SJCRH30 (cell line): Measurements from ENCODE around the gene PPP2R2C. TPM values are rescaled to one million over a fixed set of nuclear protein-coding genes. Genes with fewer than 3 reads are reported as not detected.
A peak's percentile ranks its signal among the peaks of the same experiment; 100 is the strongest.

Experiments
- DNase-seq, 2 experiments: peaks; one replicate each; pipeline ENCODE4 v3.0.0-alpha.2; 2015 to 2020
- H3K27ac ChIP-seq: fragments of 250-450 bp; sonication (Bioruptor Pico); 2 replicates; pipeline ENCODE4 v1.5.1; 2020; ENCODE audit warnings: mild to moderate bottlenecking, moderate library complexity
- H3K27me3 ChIP-seq: fragments of 250-450 bp; sonication (Bioruptor Pico); 2 replicates; pipeline ENCODE4 v1.5.1; 2020; ENCODE audit warnings: mild to moderate bottlenecking, moderate library complexity
- H3K36me3 ChIP-seq: fragments of 250-450 bp; sonication (Bioruptor Pico); 2 replicates; pipeline ENCODE4 v1.5.1; 2020; ENCODE audit warnings: mild to moderate bottlenecking, moderate library complexity
- H3K4me1 ChIP-seq: fragments of 250-450 bp; sonication (Bioruptor Pico); 2 replicates; pipeline ENCODE4 v1.5.1; 2020; ENCODE audit warnings: mild to moderate bottlenecking, moderate library complexity
- H3K4me3 ChIP-seq: fragments of 250-450 bp; sonication (Bioruptor Pico); 2 replicates; pipeline ENCODE4 v1.5.1; 2020; ENCODE audit warnings: mild to moderate bottlenecking, moderate library complexity
- H3K9me3 ChIP-seq: fragments of 250-450 bp; sonication (Bioruptor Pico); replicated peaks from 2 replicates; pipeline ENCODE4 v1.5.1; 2020; ENCODE audit warnings: mild to moderate bottlenecking, moderate library complexity
- total RNA-seq: library from RNA; depleted of rRNA; stranded (reverse); fragments of >200 nt; shearing (Covaris generic); gene quantifications from 2 replicates; pipeline ENCODE4 v1.2.3, GENCODE V29; 2014

PPP2R2C gene
- total RNA-seq, 1 experiment from 2014 or later, result not detected

DNA sequence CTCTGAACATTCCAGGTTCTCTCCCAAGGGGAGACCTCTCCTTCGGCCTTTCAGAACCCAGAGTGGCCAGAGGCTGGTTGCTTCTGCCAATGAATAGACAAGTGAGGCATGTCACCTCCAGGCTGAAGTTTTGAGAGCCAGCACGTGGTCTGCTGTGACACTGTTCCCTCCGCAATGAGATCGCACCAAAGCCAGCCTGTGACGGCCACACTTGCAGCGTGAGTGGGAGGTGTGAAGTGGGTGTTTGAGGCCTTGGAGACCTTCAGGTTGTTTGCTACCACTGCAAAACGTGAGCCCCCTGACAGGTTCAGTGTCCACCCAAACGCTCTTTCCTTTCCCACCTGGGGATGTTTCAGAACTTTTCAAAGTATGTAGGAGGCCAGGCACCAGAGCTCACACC, 121.8 kb downstream of the PPP2R2C start:
- no peak for DNase-seq
- Histone ChIP-seq H3K27ac (no peak overlapping the region), H3K9me3 (no peaks in the 10 kb centered on the region), H3K4me1 (no peaks in the 10 kb centered on the region), H3K27me3 (peaks cover 19% of the 10 kb centered on the region), H3K36me3 (no peaks in the 10 kb centered on the region), H3K4me3 (no peak overlapping the region)

DNA sequence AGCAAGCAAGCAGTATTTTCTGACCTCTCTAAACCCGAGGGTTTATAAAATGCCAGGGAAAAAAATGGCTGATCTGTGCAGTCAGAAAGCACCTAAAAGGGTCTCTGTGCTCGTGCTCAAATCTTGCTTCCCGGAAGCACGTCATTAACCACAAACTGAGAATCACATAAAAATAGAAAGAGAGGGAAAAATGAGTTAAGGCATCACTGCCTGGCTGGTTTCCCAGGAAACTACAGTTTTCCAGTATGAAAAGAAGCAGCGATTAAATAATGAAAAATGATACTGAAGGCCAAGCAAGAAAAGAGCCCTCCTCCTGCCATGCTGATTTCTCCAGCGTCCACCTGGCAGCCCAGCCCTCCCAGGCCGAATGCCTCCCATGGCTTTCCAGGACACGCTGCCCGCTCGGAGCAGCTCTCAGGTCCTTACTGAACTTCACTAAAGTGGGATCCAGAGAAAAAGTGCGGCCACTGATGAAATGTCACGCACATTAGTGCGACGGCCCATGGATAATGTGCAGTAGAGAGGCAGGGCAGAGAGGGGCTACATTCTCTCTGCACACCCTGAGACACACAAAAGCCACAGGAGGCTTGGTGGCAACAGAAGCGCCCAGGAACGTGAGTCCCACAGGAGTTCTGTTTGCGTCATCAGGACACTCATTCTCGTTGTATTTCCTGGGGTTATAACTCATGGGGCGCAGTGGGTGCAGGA, 122.4 kb downstream of the PPP2R2C start:
- Histone ChIP-seq H3K4me3 (no peak overlapping the region), H3K27ac (no peak overlapping the region), H3K27me3 (peaks cover 22% of the 10 kb centered on the region), H3K9me3 (no peaks in the 10 kb centered on the region), H3K36me3 (no peaks in the 10 kb centered on the region), H3K4me1 (no peaks in the 10 kb centered on the region)
- no peak for DNase-seq

GRCh38 chr4:6348408-6348807, 124.0 kb downstream of the PPP2R2C start:
- Histone ChIP-seq H3K36me3 (no peaks in the 10 kb centered on the region), H3K4me3 (no peak overlapping the region), H3K27me3 (peaks cover 23% of the 10 kb centered on the region), H3K27ac (no peak overlapping the region), H3K9me3 (no peaks in the 10 kb centered on the region), H3K4me1 (no peaks in the 10 kb centered on the region)
- DNase-seq, result no peak

GRCh38 chr4:6347511-6348045, 124.8 kb downstream of the PPP2R2C start:
- Histone ChIP-seq H3K4me1 (no peaks in the 10 kb centered on the region), H3K4me3 (no peak overlapping the region), H3K36me3 (no peaks in the 10 kb centered on the region), H3K27me3 (peaks cover 23% of the 10 kb centered on the region), H3K27ac (no peak overlapping the region), H3K9me3 (no peaks in the 10 kb centered on the region)
- no peak for DNase-seq

- Histone ChIP-seq H3K9me3 (no peaks in the 10 kb centered on the region), H3K27ac (no peak overlapping the region), H3K27me3 (peaks cover 23% of the 10 kb centered on the region), H3K36me3 (no peaks in the 10 kb centered on the region), H3K4me1 (no peaks in the 10 kb centered on the region), H3K4me3 (no peak overlapping the region)
- DNase-seq, result no peak
These were observed 125.9 kb downstream of the PPP2R2C start for GRCh38 chr4:6346373-6347110.

GRCh38 chr4:6345866-6346265, 126.5 kb downstream of the PPP2R2C start:
- no peak for DNase-seq
- no peaks in the 10 kb centered on the region for H3K4me1 ChIP-seq
- peaks cover 24% of the 10 kb centered on the region for H3K27me3 ChIP-seq
- no peaks in the 10 kb centered on the region for H3K9me3 ChIP-seq
- no peak overlapping the region for H3K4me3 ChIP-seq
- no peak overlapping the region for H3K27ac ChIP-seq
- no peaks in the 10 kb centered on the region for H3K36me3 ChIP-seq

- H3K27me3 ChIP-seq, result peaks cover 29% of the 10 kb centered on the region
- H3K36me3 ChIP-seq, result no peaks in the 10 kb centered on the region
- no peaks in the 10 kb centered on the region for H3K9me3 ChIP-seq
- no peaks in the 10 kb centered on the region for H3K4me1 ChIP-seq
- H3K27ac ChIP-seq, result no peak overlapping the region
- H3K4me3 ChIP-seq, result no peak overlapping the region
- no peak for DNase-seq
These were observed 127.2 kb downstream of the PPP2R2C start for GRCh38 chr4:6345096-6345830.

DNA sequence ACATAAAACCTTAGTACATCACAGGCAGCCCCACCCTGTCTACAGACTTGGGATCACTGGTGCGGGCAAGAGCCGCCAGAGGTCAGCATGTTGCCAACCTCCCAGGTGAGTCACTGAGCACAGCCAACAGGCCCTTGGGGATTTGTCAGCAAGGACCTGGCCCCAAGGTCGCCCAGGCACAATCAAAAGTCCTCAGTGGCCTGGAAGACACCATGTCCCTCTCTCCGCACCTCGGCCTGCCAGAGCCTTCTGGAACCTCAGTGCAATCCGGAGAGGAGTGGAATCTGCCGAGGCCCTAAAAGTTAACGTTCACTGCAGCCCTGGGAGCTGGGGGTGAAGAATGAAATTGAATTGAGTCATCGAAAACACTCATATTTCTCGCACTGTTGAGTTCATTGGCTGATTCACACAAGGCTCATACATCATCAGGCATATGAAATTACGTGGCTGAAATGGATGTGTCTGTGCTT, 128.4 kb downstream of the PPP2R2C start:
- DNase-seq, result no peak
- H3K27me3 ChIP-seq, result peaks cover 19% of the 10 kb centered on the region
- H3K36me3 ChIP-seq, result no peaks in the 10 kb centered on the region
- H3K9me3 ChIP-seq, result no peaks in the 10 kb centered on the region
- H3K4me3 ChIP-seq, result no peak overlapping the region
- H3K27ac ChIP-seq, result no peak overlapping the region
- no peaks in the 10 kb centered on the region for H3K4me1 ChIP-seq

DNA sequence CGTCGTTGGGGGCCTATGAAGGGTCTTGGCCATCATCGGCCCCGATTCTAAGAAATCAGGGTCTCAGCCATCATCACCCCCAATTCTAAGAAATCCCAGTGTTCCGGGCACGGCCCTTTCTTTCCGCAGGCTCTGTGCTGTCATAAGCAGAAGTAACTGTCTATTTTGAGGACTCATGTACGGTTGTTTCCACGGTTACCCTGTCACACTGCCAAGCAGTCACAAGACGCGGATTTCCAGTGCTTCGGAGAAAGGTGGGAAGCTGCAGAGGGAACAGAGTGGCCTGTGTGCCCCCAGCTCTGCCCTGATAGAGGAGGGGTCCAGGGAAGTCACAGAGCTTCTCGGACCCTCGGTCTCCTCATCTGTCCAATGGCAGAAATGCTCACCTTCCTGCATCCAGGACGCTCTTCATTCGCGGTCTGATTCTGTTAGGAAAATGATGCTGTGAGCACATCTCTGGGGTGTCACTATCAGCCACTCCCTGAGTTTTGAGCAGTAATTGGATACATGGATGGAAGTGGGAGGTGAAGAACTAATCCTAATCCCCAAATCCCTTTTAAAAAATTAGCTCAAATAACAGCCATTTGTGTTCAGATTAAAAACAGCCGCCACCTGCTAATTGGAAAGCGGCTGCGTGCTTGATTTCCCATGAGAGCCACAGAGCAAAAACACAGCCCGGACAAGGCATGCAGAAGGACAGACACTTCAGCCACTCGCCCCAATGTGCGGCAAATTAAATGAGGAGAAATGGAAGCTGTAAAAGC, 129.7 kb downstream of the PPP2R2C start:
- Histone ChIP-seq H3K4me1 (no peaks in the 10 kb centered on the region), H3K27ac (no peak overlapping the region), H3K36me3 (no peaks in the 10 kb centered on the region), H3K27me3 (peaks cover 19% of the 10 kb centered on the region), H3K9me3 (no peaks in the 10 kb centered on the region), H3K4me3 (no peak overlapping the region)
- DNase-seq, result no peak

DNA sequence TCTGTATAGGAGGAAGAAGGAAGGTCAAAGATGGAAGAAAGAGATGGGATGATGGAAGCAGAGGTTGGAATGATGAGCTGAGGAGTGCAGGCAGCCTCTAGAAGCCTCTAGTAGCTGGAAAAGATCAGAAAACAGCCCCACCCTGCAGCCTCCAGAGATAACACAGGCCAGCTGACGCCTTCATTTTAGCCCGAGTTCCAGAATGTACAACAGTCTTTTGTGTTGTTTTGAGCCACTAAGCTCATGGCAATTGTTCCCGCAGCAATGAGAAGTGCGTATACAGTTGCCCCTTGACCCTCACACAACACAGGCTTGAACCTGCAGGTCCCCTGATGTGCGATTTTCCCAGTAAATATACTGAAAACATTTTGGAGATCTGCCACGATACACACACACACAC, 130.7 kb downstream of the PPP2R2C start:
- Histone ChIP-seq H3K4me3 (no peak overlapping the region), H3K9me3 (no peaks in the 10 kb centered on the region), H3K27ac (no peak overlapping the region), H3K4me1 (no peaks in the 10 kb centered on the region), H3K36me3 (no peaks in the 10 kb centered on the region), H3K27me3 (peaks cover 12% of the 10 kb centered on the region)
- peak in 1 of 2 experiments; percentile 35 for DNase-seq

- H3K9me3 ChIP-seq, result no peaks in the 10 kb centered on the region
- H3K27me3 ChIP-seq, result peaks cover 12% of the 10 kb centered on the region
- no peaks in the 10 kb centered on the region for H3K36me3 ChIP-seq
- no peak for DNase-seq
- H3K4me3 ChIP-seq, result no peak overlapping the region
- no peaks in the 10 kb centered on the region for H3K4me1 ChIP-seq
- no peak overlapping the region for H3K27ac ChIP-seq
These were observed 131.9 kb downstream of the PPP2R2C start for GRCh38 chr4:6340446-6341015.

DNA sequence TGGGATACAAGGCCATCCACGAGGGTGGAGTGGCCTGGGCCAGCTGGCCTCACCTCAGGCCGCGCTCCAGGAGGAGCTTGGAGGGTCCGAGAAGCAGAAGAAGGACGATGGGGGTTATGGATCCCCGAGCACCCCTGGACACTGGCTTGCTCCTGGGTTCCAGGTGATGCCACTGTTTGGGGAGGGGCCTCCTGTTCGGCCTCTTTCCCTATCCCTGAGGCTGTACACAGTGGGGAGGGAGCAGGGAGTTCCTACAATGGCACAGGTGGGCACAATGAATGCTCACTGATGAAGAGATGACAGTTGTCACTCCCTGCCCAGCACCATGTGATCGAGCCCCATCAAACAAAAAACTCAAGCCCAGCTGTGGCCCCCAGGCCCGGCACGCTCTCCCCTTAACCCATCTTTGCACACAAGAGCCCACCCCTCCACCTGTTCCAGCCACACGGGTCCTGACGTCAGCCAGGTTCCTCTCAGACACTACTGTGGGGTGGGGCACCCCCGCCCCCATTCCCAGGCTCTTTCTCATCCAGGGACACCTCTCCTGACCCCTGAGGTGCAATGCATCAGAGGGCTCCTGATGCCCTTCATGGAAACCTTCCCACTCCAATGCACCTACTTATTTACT, 132.5 kb downstream of the PPP2R2C start:
- Histone ChIP-seq H3K27me3 (peaks cover 8% of the 10 kb centered on the region), H3K4me1 (no peaks in the 10 kb centered on the region), H3K27ac (no peak overlapping the region), H3K9me3 (no peaks in the 10 kb centered on the region), H3K4me3 (no peak overlapping the region), H3K36me3 (no peaks in the 10 kb centered on the region)
- DNase-seq, result no peak

- peaks cover 8% of the 10 kb centered on the region for H3K27me3 ChIP-seq
- H3K4me3 ChIP-seq, result no peak overlapping the region
- no peak overlapping the region for H3K27ac ChIP-seq
- DNase-seq, result no peak
- H3K4me1 ChIP-seq, result no peaks in the 10 kb centered on the region
- H3K36me3 ChIP-seq, result no peaks in the 10 kb centered on the region
- H3K9me3 ChIP-seq, result no peaks in the 10 kb centered on the region
These were observed 133.2 kb downstream of the PPP2R2C start for GRCh38 chr4:6338951-6339817.
